GM12801 (cell line): ENCODE results near the gene GORASP2.

Source experiments
- TF ChIP-seq, protein P1 (sequence below): IDR thresholded peaks from one replicate; pipeline ENCODE4 v1.5.1; 2011; ENCODE audit warnings: control low read depth; ENCODE audit not compliant: insufficient read length; ENCODE audit errors: extremely low read depth

GORASP2 gene

DNA sequence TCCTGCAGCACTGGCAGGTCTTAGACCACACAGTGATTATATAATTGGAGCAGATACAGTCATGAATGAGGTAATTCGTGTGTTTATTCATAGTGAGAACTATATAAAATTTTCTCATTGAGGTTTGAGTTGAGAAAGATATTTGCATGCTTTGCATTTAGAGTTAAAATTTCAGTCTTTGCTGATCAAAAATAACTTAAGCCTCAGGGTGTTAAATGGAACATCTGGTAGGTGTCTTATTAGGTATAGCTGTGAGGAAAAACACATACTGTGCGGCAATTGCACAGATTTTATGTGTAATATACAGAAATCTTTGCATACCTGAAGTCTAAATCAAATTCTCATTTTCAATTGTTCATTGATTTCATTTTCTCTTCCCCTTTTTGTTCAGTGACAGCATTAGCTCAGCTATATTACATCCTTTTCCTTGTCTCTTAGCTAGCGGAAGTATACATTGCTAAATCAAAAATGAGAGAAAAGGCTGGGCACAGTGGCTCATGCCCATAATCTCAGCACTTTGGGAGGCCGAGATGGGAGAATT is 21.2 kb downstream of the GORASP2 start:
- TF ChIP-seq, protein P1, sequence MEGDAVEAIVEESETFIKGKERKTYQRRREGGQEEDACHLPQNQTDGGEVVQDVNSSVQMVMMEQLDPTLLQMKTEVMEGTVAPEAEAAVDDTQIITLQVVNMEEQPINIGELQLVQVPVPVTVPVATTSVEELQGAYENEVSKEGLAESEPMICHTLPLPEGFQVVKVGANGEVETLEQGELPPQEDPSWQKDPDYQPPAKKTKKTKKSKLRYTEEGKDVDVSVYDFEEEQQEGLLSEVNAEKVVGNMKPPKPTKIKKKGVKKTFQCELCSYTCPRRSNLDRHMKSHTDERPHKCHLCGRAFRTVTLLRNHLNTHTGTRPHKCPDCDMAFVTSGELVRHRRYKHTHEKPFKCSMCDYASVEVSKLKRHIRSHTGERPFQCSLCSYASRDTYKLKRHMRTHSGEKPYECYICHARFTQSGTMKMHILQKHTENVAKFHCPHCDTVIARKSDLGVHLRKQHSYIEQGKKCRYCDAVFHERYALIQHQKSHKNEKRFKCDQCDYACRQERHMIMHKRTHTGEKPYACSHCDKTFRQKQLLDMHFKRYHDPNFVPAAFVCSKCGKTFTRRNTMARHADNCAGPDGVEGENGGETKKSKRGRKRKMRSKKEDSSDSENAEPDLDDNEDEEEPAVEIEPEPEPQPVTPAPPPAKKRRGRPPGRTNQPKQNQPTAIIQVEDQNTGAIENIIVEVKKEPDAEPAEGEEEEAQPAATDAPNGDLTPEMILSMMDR = no peak

DNA sequence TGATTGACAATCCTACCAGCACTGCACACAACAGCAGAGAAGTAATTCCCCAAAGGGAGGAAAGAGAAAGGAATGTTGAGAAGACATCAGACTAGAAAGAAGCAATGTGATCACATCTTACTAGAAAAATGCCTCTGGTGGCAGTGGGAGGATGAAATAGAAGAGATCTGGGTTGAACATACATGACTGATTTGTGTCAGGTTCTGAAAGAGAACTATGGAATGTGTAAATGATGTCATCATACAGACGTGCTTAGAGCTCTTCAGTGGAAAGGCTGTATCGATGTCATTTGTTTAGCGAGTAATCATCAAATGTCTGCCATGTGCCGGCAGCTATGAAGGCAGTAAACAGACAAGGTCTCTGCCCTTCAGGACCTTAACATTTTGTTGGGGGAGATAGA is 24.9 kb downstream of the GORASP2 start:
- TF ChIP-seq, protein P1 = no peak

DNA sequence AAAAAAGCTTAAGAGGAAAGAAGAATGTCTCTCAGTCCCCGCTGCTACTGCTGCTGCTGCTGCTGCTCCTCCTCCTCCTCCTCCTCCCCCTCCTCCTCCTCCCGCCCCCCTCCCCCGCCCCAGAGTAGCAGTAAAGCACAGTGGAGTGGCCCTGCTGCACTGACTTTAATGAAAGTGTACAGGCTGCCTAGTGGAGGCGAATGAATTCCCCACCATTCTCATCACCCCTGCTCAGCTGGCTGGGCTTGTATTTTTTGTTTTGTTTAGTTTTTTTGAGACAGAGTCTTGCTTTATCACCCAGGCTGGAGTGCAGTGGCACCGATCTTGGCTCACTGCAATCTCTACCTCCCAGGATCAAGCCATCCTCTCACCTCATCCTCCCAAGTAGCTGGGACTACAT is 34.3 kb downstream of the GORASP2 start:
- TF ChIP-seq, protein P1 = no peak

DNA sequence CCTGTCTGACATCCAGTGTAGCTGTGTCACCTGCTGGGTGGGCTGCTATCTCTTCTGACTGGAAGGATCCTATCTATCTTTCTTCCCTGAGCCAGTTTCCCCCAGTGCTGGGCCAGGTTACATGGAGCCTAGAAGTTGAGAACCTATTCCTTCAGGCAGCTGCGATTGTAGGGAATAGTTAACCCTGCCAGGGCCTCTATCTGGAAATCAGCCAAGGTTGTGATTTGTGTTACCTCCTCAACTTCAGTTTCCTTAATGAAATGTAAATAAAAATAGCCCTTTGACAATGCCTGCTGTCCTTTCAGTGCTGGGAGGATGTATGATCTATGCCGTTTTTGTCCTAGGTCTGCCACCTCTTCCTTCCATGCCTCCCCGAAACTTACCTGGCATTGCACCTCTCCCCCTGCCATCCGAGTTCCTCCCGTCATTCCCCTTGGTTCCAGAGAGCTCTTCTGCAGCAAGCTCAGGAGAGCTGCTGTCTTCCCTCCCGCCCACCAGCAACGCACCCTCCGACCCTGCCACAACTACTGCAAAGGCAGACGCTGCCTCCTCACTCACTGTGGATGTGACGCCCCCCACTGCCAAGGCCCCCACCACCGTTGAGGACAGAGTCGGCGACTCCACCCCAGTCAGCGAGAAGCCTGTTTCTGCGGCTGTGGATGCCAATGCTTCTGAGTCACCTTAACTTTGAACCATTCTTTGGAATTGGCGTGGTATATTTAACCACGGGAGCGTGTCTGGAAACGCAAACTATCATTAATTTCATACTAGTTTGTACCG is 36.6 kb downstream of the GORASP2 start:
- TF ChIP-seq, protein P1 = no peak

DNA sequence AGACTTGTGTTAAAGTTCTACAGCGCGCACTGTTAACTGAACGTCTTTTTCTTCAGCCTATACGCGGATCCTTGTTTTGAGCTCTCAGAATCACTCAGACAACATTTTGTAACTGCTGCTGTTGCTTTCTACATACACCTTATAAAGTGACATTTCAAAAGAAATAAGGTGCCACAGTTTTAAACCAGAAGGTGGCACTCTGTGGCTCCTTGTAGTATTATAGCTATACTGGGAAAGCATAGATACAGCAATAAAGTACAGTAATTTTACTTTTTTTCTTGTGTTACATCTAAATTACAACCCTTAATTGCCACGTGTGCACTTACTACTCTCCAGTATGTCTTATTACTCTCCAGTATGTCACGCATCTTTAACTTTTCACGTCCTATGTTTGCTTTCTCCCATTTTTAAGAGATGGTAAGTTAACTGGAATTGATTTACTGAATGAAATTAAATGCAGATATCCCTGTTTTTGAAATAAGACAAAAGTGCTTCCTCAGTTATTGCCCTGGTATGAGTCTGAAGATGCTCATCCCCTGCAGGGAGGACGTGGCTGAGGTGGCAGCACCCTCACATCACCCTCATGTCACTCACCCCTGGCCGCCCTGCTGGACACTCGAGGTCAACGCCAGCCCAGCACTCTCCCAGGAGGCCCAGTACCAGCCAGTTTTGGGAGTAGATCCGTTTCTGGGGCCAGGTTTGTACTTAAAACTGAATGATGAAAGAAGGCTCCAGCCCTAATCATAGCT is 37.8 kb downstream of the GORASP2 start:
- TF ChIP-seq, protein P1 = no peak

DNA sequence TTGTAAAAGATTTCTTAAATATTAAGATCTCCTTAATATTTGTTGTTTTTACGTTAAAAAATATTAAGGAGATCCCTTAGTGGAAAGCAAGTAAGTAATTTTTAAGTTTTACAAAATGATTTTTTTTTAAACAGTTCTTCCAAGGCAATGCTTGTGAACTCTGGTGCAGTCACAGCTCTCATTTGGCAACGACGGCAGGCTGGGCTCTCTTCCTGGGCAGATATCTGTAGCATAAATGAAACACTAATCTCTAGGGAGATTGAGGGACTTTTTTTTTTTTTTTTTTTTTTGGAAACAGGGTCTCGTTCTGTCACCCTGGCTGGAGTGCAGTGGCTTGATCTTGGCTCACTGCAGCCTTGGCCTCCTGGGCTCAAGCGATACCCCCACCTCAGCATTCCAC is 38.5 kb downstream of the GORASP2 start:
- TF ChIP-seq, protein P1 = no peak

DNA sequence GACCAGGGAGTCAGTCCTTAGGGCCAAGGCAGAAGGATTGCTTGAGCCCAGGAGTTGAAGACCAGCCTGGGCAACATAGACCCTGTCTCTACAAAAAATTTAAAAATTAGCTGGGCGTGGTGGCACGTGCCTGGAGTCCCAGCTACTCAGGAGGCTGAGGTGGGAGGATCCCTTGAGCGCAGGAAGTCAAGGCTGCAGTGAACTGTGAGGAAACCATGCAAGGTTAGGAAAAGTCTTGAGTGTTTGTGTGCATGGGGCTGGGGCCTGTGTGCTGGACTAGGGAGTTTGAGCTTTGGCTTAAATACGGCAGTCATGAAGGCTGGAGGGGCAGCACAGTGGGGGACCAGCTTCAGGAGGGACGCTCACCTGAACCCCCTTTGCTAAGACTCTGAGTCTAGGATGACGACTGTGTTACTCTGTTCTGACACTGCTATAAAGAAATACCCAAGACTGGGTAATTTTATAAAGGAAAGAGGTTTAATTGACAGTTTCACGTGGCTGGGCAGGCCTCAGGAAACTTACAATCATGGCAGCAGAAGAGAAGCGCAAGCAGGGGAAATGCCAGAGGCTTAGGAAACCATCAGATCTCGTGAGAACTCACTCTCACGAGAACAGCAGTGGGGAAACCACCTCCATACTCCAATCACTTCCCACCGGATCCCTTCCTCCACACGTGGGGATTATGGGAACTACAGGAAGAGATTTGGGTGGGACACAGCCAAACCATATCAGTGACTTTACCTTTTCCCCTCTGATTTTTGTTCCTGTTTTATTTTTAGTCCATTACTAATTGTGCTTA is 39.4 kb downstream of the GORASP2 start:
- TF ChIP-seq, protein P1 = no peak
